ENCODE data around the gene GSDME. TPM values are rescaled to one million over a fixed set of nuclear protein-coding genes. Genes with fewer than 3 reads are reported as not detected.

The GSDME gene
- total RNA-seq, 1 experiment from 2014 or later: 7.6 TPM

- no peak overlapping the region for H3K9ac ChIP-seq (ENCODE audit: low read length)
- H3K4me1 ChIP-seq (ENCODE audit: control insufficient read depth in 1 of 2, insufficient read depth in 2 of 2, low read length in 2 of 2): peaks cover 0 to 5% of the 10 kb centered on the region in 2 experiments; a peak in 1 of 4 replicates
- ChIA-PET CTCF (interaction anchor here (0.6 kb wide), 1 partner anchor 433 kb away, joined by 3 read pairs; no protein-coding TSS in a partner anchor), RAD21 (ENCODE audit: low non-redundant PET in 1 of 2, low total read pairs in 2 of 2, uncharacterized antibody in 2 of 2, unreplicated experiment in 2 of 2) (no interaction called here), POLR2A (no interaction called here)
- no peak overlapping the region for H3K27ac ChIP-seq (ENCODE audit: low read depth, low read length)
- intact Hi-C loops (cut with micrococcal nuclease): no loop called here
- H3K36me3 ChIP-seq (ENCODE audit: control insufficient read depth in 1 of 2, insufficient read depth in 2 of 2, low read length in 2 of 2): no peaks in the 10 kb centered on the region
- H3K4me2 ChIP-seq (ENCODE audit: low read length): no peak overlapping the region
- H3K79me2 ChIP-seq (ENCODE audit: insufficient read depth, low read length): no peaks in the 10 kb centered on the region
- H3K9me2 ChIP-seq (ENCODE audit: insufficient read depth): no peaks in the 10 kb centered on the region
- no peaks in the 10 kb centered on the region for H4K20me1 ChIP-seq (ENCODE audit: insufficient read depth)
- no peaks in the 10 kb centered on the region for H3K9me3 ChIP-seq (ENCODE audit: control insufficient read depth in 1 of 2, insufficient read depth in 1 of 2, low read depth in 1 of 2, low read length in 2 of 2)
- H3K4me3 ChIP-seq (replicated peaks in 1 of 2; ENCODE audit: low read depth in 1 of 2, low read length in 2 of 2): no peak overlapping the region
- no peaks in the 10 kb centered on the region for H3K27me3 ChIP-seq (ENCODE audit: insufficient read depth, low read length)
- TF ChIP-seq ZNF274 (IDR thresholded peaks at IDR 0.05; ENCODE audit: low read depth, low read length): no peak
- TF ChIP-seq SRF (IDR thresholded peaks at IDR 0.05; ENCODE audit: low read depth): no peak
- no peak for TF ChIP-seq SIN3A (IDR thresholded peaks at IDR 0.05; ENCODE audit: low read depth)
- no peak for TF ChIP-seq CEBPB (IDR thresholded peaks at IDR 0.05; ENCODE audit: low read depth)
- TF ChIP-seq CBX3 (IDR thresholded peaks at IDR 0.05; ENCODE audit: low read depth): no peak
- TF ChIP-seq JUND (IDR thresholded peaks at IDR 0.05): no peak
- no peak for TF ChIP-seq POLR2AphosphoS5 (IDR thresholded peaks at IDR 0.05; ENCODE audit: low read depth, low read length)
- no peak for TF ChIP-seq YY1 (IDR thresholded peaks at IDR 0.05; ENCODE audit: extremely low read depth, insufficient replicate concordance, low read depth, low read length)
- TF ChIP-seq REST (IDR thresholded peaks at IDR 0.05; ENCODE audit: low read depth): no peak
- no peak for TF ChIP-seq SP1 (IDR thresholded peaks at IDR 0.05; ENCODE audit: low read depth)
- TF ChIP-seq ZFX (IDR thresholded peaks at IDR 0.05): no peak
- no peak for TF ChIP-seq EZH2phosphoT487 (IDR thresholded peaks at IDR 0.05; ENCODE audit: borderline replicate concordance)
- TF ChIP-seq POLR2A (IDR thresholded peaks at IDR 0.05; ENCODE audit: borderline replicate concordance, extremely low read depth, insufficient read depth, insufficient read length): no peak
- no peak for TF ChIP-seq ZBTB33 (IDR thresholded peaks at IDR 0.05; ENCODE audit: extremely low read depth, insufficient replicate concordance, low read length)
- TF ChIP-seq TCF7L2 (IDR thresholded peaks at IDR 0.05; ENCODE audit: borderline replicate concordance, extremely low read depth, insufficient read depth, insufficient read length): no peak
- no peak for TF ChIP-seq FOSL1 (IDR thresholded peaks at IDR 0.05; ENCODE audit: low read depth)
- no peak for TF ChIP-seq ELF1 (IDR thresholded peaks at IDR 0.05; ENCODE audit: borderline replicate concordance, low read depth)
- TF ChIP-seq MAX (IDR thresholded peaks at IDR 0.05): no peak
- TF ChIP-seq ATF3 (IDR thresholded peaks at IDR 0.05): no peak
- ATAC-seq (no peak), DNase-seq (ENCODE audit: low read depth, low spot score) (no peak)
- no TSS peak for BruUV-seq (replicated peaks)
- no peak overlapping the region for H2AFZ ChIP-seq (ENCODE audit: low read depth, low read length, poor library complexity, severe bottlenecking)
Measured at GRCh38 chr7:24751484-24751883, 5.8 kb downstream of the GSDME start.
